ENCODE measurements around the gene HNRNPDL. TPM values are rescaled to one million over a fixed set of nuclear protein-coding genes. Genes with fewer than 3 reads are reported as not detected.

HNRNPDL gene
- total RNA-seq, 2 experiments from 2014 or later, result 256 to 267 TPM

- Mint-ChIP-seq H3K27me3 (ENCODE audit: low read depth) (no peaks in the 10 kb centered on the region), H3K36me3 (ENCODE audit: low read depth) (peaks cover 5% of the 10 kb centered on the region), H3K9me3 (no peaks in the 10 kb centered on the region), H3K27ac (no peak overlapping the region), H3K4me3 (no peak overlapping the region), H3K4me1 (ENCODE audit: low read depth) (peaks cover 15% of the 10 kb centered on the region)
- intact Hi-C loops (cut with micrococcal nuclease), result loop anchor here (1.0 kb wide), 1 partner anchor 25 kb away; no protein-coding TSS in a partner anchor
- DNase-seq, result no peak
- CTCF ChIA-PET, result interaction anchor here (0.6 to 1.0 kb wide), 2 partner anchors 29 to 162 kb away, joined by 3 to 4 read pairs; no protein-coding TSS in a partner anchor
Observed at GRCh38 chr4:82380831-82381230, 49.4 kb downstream of the HNRNPDL start.

GRCh38 chr4:82380344-82380743, 49.9 kb downstream of the HNRNPDL start:
- CTCF ChIA-PET, result interaction anchor here (1.0 kb wide), 1 partner anchor 29 kb away, joined by 4 read pairs; no protein-coding TSS in a partner anchor

GRCh38 chr4:82376109-82376508, 54.2 kb downstream of the HNRNPDL start:
- intact Hi-C loops (cut with micrococcal nuclease), result loop anchor here (10.0 kb wide), 1 partner anchor 979 kb away; no protein-coding TSS in a partner anchor
- Mint-ChIP-seq H3K36me3 (ENCODE audit: low read depth) (peaks cover 29% of the 10 kb centered on the region), H3K27ac (no peak overlapping the region)

More at GRCh38 chr4:82380344-82380743, 49.9 kb downstream of the HNRNPDL start:
- Mint-ChIP-seq H3K9me3 (no peaks in the 10 kb centered on the region), H3K4me1 (ENCODE audit: low read depth) (peaks cover 19% of the 10 kb centered on the region), H3K4me3 (no peak overlapping the region), H3K27ac (no peak overlapping the region), H3K36me3 (ENCODE audit: low read depth) (peaks cover 5% of the 10 kb centered on the region), H3K27me3 (ENCODE audit: low read depth) (no peaks in the 10 kb centered on the region)
- no peak for DNase-seq
- intact Hi-C loops (cut with micrococcal nuclease), result no loop called here

GRCh38 chr4:82373816-82374625, 56.2 kb downstream of the HNRNPDL start, which contains the start of gene HNRNPD:
HNRNPD (minus strand) TSS chr4:82373991; CDS start chr4:82373678, 313 bp downstream.
- peaks cover 47% of the 10 kb centered on the region for H3K36me3 Mint-ChIP-seq (ENCODE audit: low read depth)
- peak within 1 kb of the TSS; percentile 95 for H3K27ac Mint-ChIP-seq
- peaks cover 33% of the 10 kb centered on the region for H3K4me1 Mint-ChIP-seq (ENCODE audit: low read depth)
- CTCF ChIA-PET, result interaction anchor here (1.1 kb wide), 1 partner anchor 55 kb away, joined by 3 read pairs; no protein-coding TSS in a partner anchor
- no peaks in the 10 kb centered on the region for H3K9me3 Mint-ChIP-seq
- no peaks in the 10 kb centered on the region for H3K27me3 Mint-ChIP-seq (ENCODE audit: low read depth)
- intact Hi-C loops (cut with micrococcal nuclease), result loop anchor here (1.0 to 10.0 kb wide), 12 partner anchors 14 to 1081 kb away; partner anchors contain the start of genes COPS4, HELQ, RASGEF1B and THAP9
- DNase-seq, result peak; percentile 96
- peak within 1 kb of the TSS; percentile 95 for H3K4me3 Mint-ChIP-seq

More at GRCh38 chr4:82376109-82376508, 54.2 kb downstream of the HNRNPDL start:
- Mint-ChIP-seq H3K9me3 (no peaks in the 10 kb centered on the region), H3K4me3 (peak overlapping the region; percentile 95), H3K4me1 (ENCODE audit: low read depth) (peaks cover 17% of the 10 kb centered on the region), H3K27me3 (ENCODE audit: low read depth) (no peaks in the 10 kb centered on the region)
- CTCF ChIA-PET, result no interaction called here
- DNase-seq, result no peak

GRCh38 chr4:82373486-82373815, 56.8 kb downstream of the HNRNPDL start:
- Mint-ChIP-seq H3K36me3 (ENCODE audit: low read depth) (peaks cover 53% of the 10 kb centered on the region), H3K27me3 (ENCODE audit: low read depth) (no peaks in the 10 kb centered on the region), H3K27ac (peak overlapping the region; percentile 95), H3K4me3 (peak overlapping the region; percentile 95), H3K9me3 (no peaks in the 10 kb centered on the region), H3K4me1 (ENCODE audit: low read depth) (peaks cover 39% of the 10 kb centered on the region)
- CTCF ChIA-PET, result no interaction called here
- no peak for DNase-seq
- intact Hi-C loops (cut with micrococcal nuclease), result loop anchor here (1.0 to 10.0 kb wide), 4 partner anchors 20 to 981 kb away; partner anchors contain the start of gene RASGEF1B

Other genes starting within 250 kb of the HNRNPDL start
- 100 to 1,000 TPM; 340 to 367 TPM for gene HNRNPD, start 56.5 kb downstream of the HNRNPDL start, total RNA-seq
- gene ENOPH1, start 128 bp upstream of the HNRNPDL start, total RNA-seq, result 10 to 100 TPM; 55.1 to 56.3 TPM
- gene TMEM150C, start 131.5 kb upstream of the HNRNPDL start, total RNA-seq, result not detected